ENCODE measurements around the gene POLR2L. TPM values are rescaled to one million over a fixed set of nuclear protein-coding genes. Genes with fewer than 3 reads are reported as not detected.

The POLR2L gene
- total and polyA plus RNA-seq, 2 donors (not counting 1 experiment from before 2014, with no cell fraction given) = 44.4 to 80.8 TPM

- 94% methylated on average over 13 of the region's 13 CpGs for WGBS (ENCODE audit: insufficient coverage)
These were observed 49.5 kb downstream of the POLR2L start for GRCh38 chr11:792873-793272.

More at GRCh38 chr11:792873-793272, 49.5 kb downstream of the POLR2L start:
- Mint-ChIP-seq H3K9me3 (ENCODE audit: insufficient read depth) (no peaks in the 10 kb centered on the region), H3K4me3 (no peak overlapping the region), H3K4me1 (peaks cover 21% of the 10 kb centered on the region), H3K27me3 (no peaks in the 10 kb centered on the region), H3K27ac (no peak overlapping the region)
- ChIA-PET CTCF (interaction anchor here (1.0 to 1.2 kb wide), 2 partner anchors 15 to 43 kb away, joined by 3 read pairs; partner anchors contain the start of gene GATD1), POLR2A (interaction anchor here (0.7 kb wide), 1 partner anchor 9 kb away, joined by 3 read pairs; no protein-coding TSS in a partner anchor)
- H3K4me1 ChIP-seq (ENCODE audit: control insufficient read depth in 2 of 2, insufficient read depth in 2 of 2, low read length in 2 of 2) = peaks cover 27 to 42% of the 10 kb centered on the region in 2 donors
- H3K27me3 ChIP-seq (replicated peaks in 1 of 4; ENCODE audit: control extremely low read depth in 1 of 4, control insufficient read depth in 3 of 4, insufficient read depth in 4 of 4, low read length in 3 of 4) = peaks cover 0 to 24% (median 5%) of the 10 kb centered on the region in 4 experiments
- H3K27ac ChIP-seq (ENCODE audit: low read length in 2 of 2) = no peak overlapping the region
- ATAC-seq (ENCODE audit: low read depth) (no peak), DNase-seq (no peak)
- H3K4me3 ChIP-seq (ENCODE audit: control extremely low read depth in 1 of 5, extremely low read depth in 1 of 5, insufficient read depth in 1 of 5, low read depth in 2 of 5, low read length in 4 of 5) = no peak overlapping the region
- H3K4me2 ChIP-seq (replicated peaks; ENCODE audit: low read depth, low read length, poor library complexity, severe bottlenecking) = no peak overlapping the region
- H2AFZ ChIP-seq (ENCODE audit: insufficient read depth, low read depth, low read length, poor library complexity, severe bottlenecking) = no peak overlapping the region
- H4K20me1 ChIP-seq (ENCODE audit: control insufficient read depth, insufficient read depth, low read length, poor library complexity, severe bottlenecking) = peaks cover 63% of the 10 kb centered on the region
- H3K79me2 ChIP-seq (ENCODE audit: control insufficient read depth, insufficient read depth, low read length) = peaks cover 35% of the 10 kb centered on the region
- H3K9me3 ChIP-seq (ENCODE audit: control extremely low read depth in 1 of 3, control insufficient read depth in 2 of 3, insufficient read depth in 1 of 3, low read length in 2 of 3) = peaks cover 0 to 3% (median 0%) of the 10 kb centered on the region in 3 donors
- H3K9ac ChIP-seq (ENCODE audit: low read length) = no peak overlapping the region
- TF ChIP-seq EZH2 (IDR thresholded peaks at IDR 0.05; ENCODE audit: borderline replicate concordance, insufficient read depth, low read depth, low read length, poor library complexity, severe bottlenecking) (no peak), CTCF (IDR thresholded peaks at IDR 0.05) (no peak)
- peaks cover 0 to 7% of the 10 kb centered on the region in 2 experiments for H3K36me3 ChIP-seq (replicated peaks in 1 of 2; ENCODE audit: control extremely low read depth in 1 of 2, control insufficient read depth in 1 of 2, extremely low read depth in 1 of 2, insufficient read depth in 2 of 2, low read length in 1 of 2)
- intact Hi-C loops (cut with micrococcal nuclease) = loop anchor here (10.0 kb wide), 1 partner anchor 338 kb away; the partner anchor contains the start of gene PTDSS2
